Activated naive CD8-positive, alpha-beta T cell treated with anti-CD3 and anti-CD28 coated beads, Interleukin-2, amount 10 ng/mL, durations not matched to agents 7 days and 5 days (primary cell): Measurements from ENCODE around the gene RPS6KC1. TPM values are rescaled to one million over a fixed set of nuclear protein-coding genes. Genes with fewer than 3 reads are reported as not detected.
"Not testable (repeated sequence)": the region's sequence is repeated elsewhere in the genome, so short reads cannot be mapped to it uniquely, and the experiment has no call there.

Experiments
- ATAC-seq: fragments of 150-1000 bp; cut with Tn5 transposase; one replicate; pipeline ENCODE4 v1.10.0; 2021; ENCODE audit warnings: low read depth, moderate library complexity
- POLR2A ChIA-PET: fragments of 350-600 bp; sonication (Branson Sonifier 250); formaldehyde crosslinking; loops from one replicate; lab custom pipeline; 2021; ENCODE audit warnings: antibody characterized with exemption; lab: Charles Lee
- DNase-seq: peaks from one replicate; pipeline ENCODE4 v3.0.0; 2021
- H3K27ac Mint-ChIP-seq: one replicate; pipeline ENCODE4 v1.8.0; 2022; ENCODE audit warnings: mild to moderate bottlenecking, mixed read lengths
- H3K27me3 Mint-ChIP-seq: one replicate; pipeline ENCODE4 v1.8.0; 2022; ENCODE audit warnings: mild to moderate bottlenecking, moderate library complexity, mixed read lengths
- H3K36me3 Mint-ChIP-seq: one replicate; pipeline ENCODE4 v1.8.0; 2021; ENCODE audit warnings: mild to moderate bottlenecking, mixed read lengths
- H3K4me1 Mint-ChIP-seq: one replicate; pipeline ENCODE4 v1.8.0; 2021; ENCODE audit warnings: mixed read lengths
- H3K4me3 Mint-ChIP-seq: one replicate; pipeline ENCODE4 v1.8.0; 2022; ENCODE audit warnings: mild to moderate bottlenecking, moderate library complexity, mixed read lengths
- H3K9me3 Mint-ChIP-seq: one replicate; pipeline ENCODE4 v1.8.0; 2021; ENCODE audit warnings: mixed read lengths
- total RNA-seq, 2 experiments: library from RNA; stranded (reverse); gene quantifications; one replicate each; pipeline ENCODE4 v1.2.3, GENCODE V29; 2021

Gene RPS6KC1
- total RNA-seq, result 10 to 100 TPM; 13.4 to 13.8 TPM

- Mint-ChIP-seq H3K36me3 (peaks cover 16% of the 10 kb centered on the region), H3K27ac (peak within 1 kb of the TSS; percentile 92), H3K4me1 (peaks cover 24% of the 10 kb centered on the region), H3K9me3 (peaks cover 4% of the 10 kb centered on the region), H3K4me3 (peak within 1 kb of the TSS; percentile 95), H3K27me3 (peaks cover 11% of the 10 kb centered on the region)
- peak; percentile 85 for DNase-seq
- peak; percentile 96 for ATAC-seq
- POLR2A ChIA-PET, result interaction anchor here (0.5 to 1.8 kb wide), 8 partner anchors 9 to 863 kb away, joined by 3 to 6 read pairs (median 5); no protein-coding TSS in a partner anchor
Observed at GRCh38 chr1:213051127-213051880, at the start of gene RPS6KC1. Gene RPS6KC1 (plus strand): TSS chr1:213051241. CDS start chr1:213051405, 164 bp downstream.

GRCh38 chr1:213003256-213003655 is 47.8 kb upstream of the RPS6KC1 start:
- H3K36me3 Mint-ChIP-seq, result peaks cover 25% of the 10 kb centered on the region
- no peak overlapping the region for H3K27ac Mint-ChIP-seq
- H3K9me3 Mint-ChIP-seq, result no peaks in the 10 kb centered on the region
- peaks cover 5% of the 10 kb centered on the region for H3K4me1 Mint-ChIP-seq
- POLR2A ChIA-PET, result no interaction called here
- H3K27me3 Mint-ChIP-seq, result no peaks in the 10 kb centered on the region
- DNase-seq (no peak), ATAC-seq (no peak)
- no peak overlapping the region for H3K4me3 Mint-ChIP-seq

GRCh38 chr1:213008564-213008963 is 42.5 kb upstream of the RPS6KC1 start:
- Mint-ChIP-seq H3K4me3 (peak overlapping the region; percentile 7), H3K9me3 (no peaks in the 10 kb centered on the region), H3K36me3 (peaks cover 37% of the 10 kb centered on the region), H3K27me3 (no peaks in the 10 kb centered on the region), H3K4me1 (peaks cover 26% of the 10 kb centered on the region), H3K27ac (peak overlapping the region; percentile 43)
- ATAC-seq, result peak; percentile 82
- POLR2A ChIA-PET, result no interaction called here
- DNase-seq, result no peak

- no peaks in the 10 kb centered on the region for H3K27me3 Mint-ChIP-seq
- DNase-seq, result no peak
- H3K4me1 Mint-ChIP-seq, result peaks cover 30% of the 10 kb centered on the region
- POLR2A ChIA-PET, result interaction anchor here (1.3 kb wide), 1 partner anchor 37 kb away, joined by 3 read pairs; the partner anchor contains the start of gene RPS6KC1
- peak overlapping the region; percentile 99 for H3K27ac Mint-ChIP-seq
- H3K36me3 Mint-ChIP-seq, result peaks cover 24% of the 10 kb centered on the region
- H3K9me3 Mint-ChIP-seq, result no peaks in the 10 kb centered on the region
- ATAC-seq, result no peak
- H3K4me3 Mint-ChIP-seq, result peak overlapping the region; percentile 100
Observed at GRCh38 chr1:213014642-213015041, 36.4 kb upstream of the RPS6KC1 start.

GRCh38 chr1:213015099-213016050 is 35.7 kb upstream of the RPS6KC1 start, which contains the start of gene ANGEL2:
Gene ANGEL2 (minus strand): TSS chr1:213015867. CDS start chr1:213015671, 196 bp downstream.
- POLR2A ChIA-PET, result interaction anchor here (1.3 kb wide), 1 partner anchor 36 kb away, joined by 3 read pairs; the partner anchor contains the start of gene RPS6KC1
- H3K27ac Mint-ChIP-seq, result peak within 1 kb of the TSS; percentile 99
- ATAC-seq, result peak; percentile 98
- H3K27me3 Mint-ChIP-seq, result peaks cover 3% of the 10 kb centered on the region
- DNase-seq, result peak; percentile 89
- no peaks in the 10 kb centered on the region for H3K9me3 Mint-ChIP-seq
- H3K4me1 Mint-ChIP-seq, result peaks cover 30% of the 10 kb centered on the region
- peak within 1 kb of the TSS; percentile 100 for H3K4me3 Mint-ChIP-seq
- peaks cover 18% of the 10 kb centered on the region for H3K36me3 Mint-ChIP-seq

- DNase-seq (no peak), ATAC-seq (no peak)
- Mint-ChIP-seq H3K27ac (no peak overlapping the region), H3K9me3 (no peaks in the 10 kb centered on the region), H3K4me3 (no peak overlapping the region), H3K27me3 (peaks cover 11% of the 10 kb centered on the region), H3K36me3 (peaks cover 5% of the 10 kb centered on the region), H3K4me1 (peaks cover 20% of the 10 kb centered on the region)
- POLR2A ChIA-PET, result no interaction called here
Observed at GRCh38 chr1:213017447-213018273, 33.4 kb upstream of the RPS6KC1 start.

GRCh38 chr1:213019450-213019849 is 31.6 kb upstream of the RPS6KC1 start:
- Mint-ChIP-seq H3K4me1 (peaks cover 10% of the 10 kb centered on the region), H3K36me3 (no peaks in the 10 kb centered on the region), H3K27ac (no peak overlapping the region), H3K4me3 (no peak overlapping the region), H3K27me3 (peaks cover 18% of the 10 kb centered on the region), H3K9me3 (no peaks in the 10 kb centered on the region)
- ATAC-seq (no peak), DNase-seq (no peak)
- POLR2A ChIA-PET, result no interaction called here

GRCh38 chr1:213020016-213020415 is 31.0 kb upstream of the RPS6KC1 start:
- DNase-seq (no peak), ATAC-seq (no peak)
- POLR2A ChIA-PET, result no interaction called here
- Mint-ChIP-seq H3K4me1 (peaks cover 6% of the 10 kb centered on the region), H3K27ac (no peak overlapping the region), H3K27me3 (peaks cover 18% of the 10 kb centered on the region), H3K9me3 (no peaks in the 10 kb centered on the region), H3K4me3 (no peak overlapping the region), H3K36me3 (no peaks in the 10 kb centered on the region)

- H3K27me3 Mint-ChIP-seq, result peaks cover 48% of the 10 kb centered on the region
- POLR2A ChIA-PET, H3K27ac Mint-ChIP-seq, DNase-seq, H3K36me3 Mint-ChIP-seq, ATAC-seq, H3K9me3 Mint-ChIP-seq, H3K4me1 Mint-ChIP-seq, H3K4me3 Mint-ChIP-seq: not testable (repeated sequence)
Observed at GRCh38 chr1:213027024-213027423, 24.0 kb upstream of the RPS6KC1 start.

- H3K27me3 Mint-ChIP-seq, result peaks cover 57% of the 10 kb centered on the region
Observed at GRCh38 chr1:213032651-213033050, 18.4 kb upstream of the RPS6KC1 start.

GRCh38 chr1:213034713-213035112 is 16.3 kb upstream of the RPS6KC1 start:
- H3K4me1 Mint-ChIP-seq, result no peaks in the 10 kb centered on the region
- H3K9me3 Mint-ChIP-seq, result peaks cover 3% of the 10 kb centered on the region
- POLR2A ChIA-PET, result no interaction called here
- ATAC-seq (no peak), DNase-seq (no peak)
- no peak overlapping the region for H3K4me3 Mint-ChIP-seq
- peaks cover 50% of the 10 kb centered on the region for H3K27me3 Mint-ChIP-seq
- peaks cover 1% of the 10 kb centered on the region for H3K36me3 Mint-ChIP-seq
- no peak overlapping the region for H3K27ac Mint-ChIP-seq

More at GRCh38 chr1:213032651-213033050, 18.4 kb upstream of the RPS6KC1 start:
- POLR2A ChIA-PET, result no interaction called here
- H3K9me3 Mint-ChIP-seq, result peaks cover 3% of the 10 kb centered on the region
- H3K27ac Mint-ChIP-seq, result no peak overlapping the region
- DNase-seq (no peak), ATAC-seq (no peak)
- no peak overlapping the region for H3K4me3 Mint-ChIP-seq
- H3K36me3 Mint-ChIP-seq, result peaks cover 1% of the 10 kb centered on the region
- no peaks in the 10 kb centered on the region for H3K4me1 Mint-ChIP-seq

- POLR2A ChIA-PET, result no interaction called here
- H3K4me1 Mint-ChIP-seq, result no peaks in the 10 kb centered on the region
- H3K27me3 Mint-ChIP-seq, result peaks cover 44% of the 10 kb centered on the region
Observed at GRCh38 chr1:213035573-213035972, 15.5 kb upstream of the RPS6KC1 start.

More at GRCh38 chr1:213035573-213035972, 15.5 kb upstream of the RPS6KC1 start:
- H3K4me3 Mint-ChIP-seq, result no peak overlapping the region
- H3K9me3 Mint-ChIP-seq, result peaks cover 3% of the 10 kb centered on the region
- peaks cover 1% of the 10 kb centered on the region for H3K36me3 Mint-ChIP-seq
- DNase-seq (no peak), ATAC-seq (no peak)
- no peak overlapping the region for H3K27ac Mint-ChIP-seq
